Chondrocyte (in vitro differentiated cells): ENCODE data around the gene KLHL17. TPM values are rescaled to one million over a fixed set of nuclear protein-coding genes. Genes with fewer than 3 reads are reported as not detected.
"Not testable (repeated sequence)": the region's sequence is repeated elsewhere in the genome, so short reads cannot be mapped to it uniquely, and the experiment has no call there.

ENCODE experiments used
- DNase-seq: peaks from one replicate; pipeline ENCODE4 v3.0.0; 2021; ENCODE audit warnings: mixed read lengths, low spot score
- H3K27ac Mint-ChIP-seq: one replicate; pipeline ENCODE4 v1.8.0; 2021; ENCODE audit warnings: mild to moderate bottlenecking, moderate library complexity, mixed read lengths; ENCODE audit not compliant: unreplicated experiment
- H3K27me3 Mint-ChIP-seq: 2 replicates; pipeline ENCODE4 v1.8.0; 2021; ENCODE audit warnings: low read depth, mixed read lengths
- H3K36me3 Mint-ChIP-seq: 2 replicates; pipeline ENCODE4 v1.8.0; 2021; ENCODE audit warnings: low read depth, mixed read lengths
- H3K4me1 Mint-ChIP-seq: 2 replicates; pipeline ENCODE4 v1.8.0; 2021; ENCODE audit warnings: low read depth, mild to moderate bottlenecking, mixed read lengths
- H3K4me3 Mint-ChIP-seq: one replicate; pipeline ENCODE4 v1.8.0; 2021; ENCODE audit warnings: mild to moderate bottlenecking, moderate library complexity, mixed read lengths; ENCODE audit not compliant: unreplicated experiment
- H3K9me3 Mint-ChIP-seq: 2 replicates; pipeline ENCODE4 v1.8.0; 2021; ENCODE audit warnings: low read depth, mixed read lengths
- total RNA-seq: library from RNA; stranded (reverse); gene quantifications from 3 replicates; pipeline ENCODE4 v1.2.1, GENCODE V29; 2021
- TF ChIP-seq, protein P1 (sequence below): fragments of 200-600 bp; sonication (generic); IDR thresholded peaks from 2 replicates; pipeline ENCODE4 v1.5.0; 2021; ENCODE audit warnings: antibody characterized with exemption, mild to moderate bottlenecking, moderate library complexity

KLHL17 gene
- total RNA-seq, 1 donor from 2014 or later = 19.1 TPM

DNA sequence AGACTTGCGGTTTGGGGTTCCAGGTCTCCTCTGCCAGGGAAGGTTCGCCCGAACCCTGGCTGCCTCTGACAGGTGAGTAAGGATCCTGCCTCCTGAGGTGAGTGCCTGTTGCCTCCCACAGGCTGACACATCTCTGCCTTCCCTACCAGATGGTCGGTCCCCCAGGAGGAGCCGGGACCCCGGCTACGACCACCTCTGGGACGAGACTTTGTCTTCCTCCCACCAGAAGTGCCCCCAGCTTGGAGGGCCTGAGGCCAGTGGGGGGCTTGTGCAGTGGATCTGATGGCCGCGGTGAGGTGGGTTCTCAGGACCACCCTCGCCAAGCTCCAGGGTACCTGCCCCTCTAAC is 13.9 kb downstream of the KLHL17 start:
- peaks cover 9% of the 10 kb centered on the region for H3K27me3 Mint-ChIP-seq
- no peak for DNase-seq
- H3K9me3 Mint-ChIP-seq = no peaks in the 10 kb centered on the region
- peaks cover 3% of the 10 kb centered on the region for H3K4me1 Mint-ChIP-seq
- H3K4me3 Mint-ChIP-seq = no peak overlapping the region
- no peaks in the 10 kb centered on the region for H3K36me3 Mint-ChIP-seq
- TF ChIP-seq, protein P1, sequence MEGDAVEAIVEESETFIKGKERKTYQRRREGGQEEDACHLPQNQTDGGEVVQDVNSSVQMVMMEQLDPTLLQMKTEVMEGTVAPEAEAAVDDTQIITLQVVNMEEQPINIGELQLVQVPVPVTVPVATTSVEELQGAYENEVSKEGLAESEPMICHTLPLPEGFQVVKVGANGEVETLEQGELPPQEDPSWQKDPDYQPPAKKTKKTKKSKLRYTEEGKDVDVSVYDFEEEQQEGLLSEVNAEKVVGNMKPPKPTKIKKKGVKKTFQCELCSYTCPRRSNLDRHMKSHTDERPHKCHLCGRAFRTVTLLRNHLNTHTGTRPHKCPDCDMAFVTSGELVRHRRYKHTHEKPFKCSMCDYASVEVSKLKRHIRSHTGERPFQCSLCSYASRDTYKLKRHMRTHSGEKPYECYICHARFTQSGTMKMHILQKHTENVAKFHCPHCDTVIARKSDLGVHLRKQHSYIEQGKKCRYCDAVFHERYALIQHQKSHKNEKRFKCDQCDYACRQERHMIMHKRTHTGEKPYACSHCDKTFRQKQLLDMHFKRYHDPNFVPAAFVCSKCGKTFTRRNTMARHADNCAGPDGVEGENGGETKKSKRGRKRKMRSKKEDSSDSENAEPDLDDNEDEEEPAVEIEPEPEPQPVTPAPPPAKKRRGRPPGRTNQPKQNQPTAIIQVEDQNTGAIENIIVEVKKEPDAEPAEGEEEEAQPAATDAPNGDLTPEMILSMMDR = no peak
- no peak overlapping the region for H3K27ac Mint-ChIP-seq

DNA sequence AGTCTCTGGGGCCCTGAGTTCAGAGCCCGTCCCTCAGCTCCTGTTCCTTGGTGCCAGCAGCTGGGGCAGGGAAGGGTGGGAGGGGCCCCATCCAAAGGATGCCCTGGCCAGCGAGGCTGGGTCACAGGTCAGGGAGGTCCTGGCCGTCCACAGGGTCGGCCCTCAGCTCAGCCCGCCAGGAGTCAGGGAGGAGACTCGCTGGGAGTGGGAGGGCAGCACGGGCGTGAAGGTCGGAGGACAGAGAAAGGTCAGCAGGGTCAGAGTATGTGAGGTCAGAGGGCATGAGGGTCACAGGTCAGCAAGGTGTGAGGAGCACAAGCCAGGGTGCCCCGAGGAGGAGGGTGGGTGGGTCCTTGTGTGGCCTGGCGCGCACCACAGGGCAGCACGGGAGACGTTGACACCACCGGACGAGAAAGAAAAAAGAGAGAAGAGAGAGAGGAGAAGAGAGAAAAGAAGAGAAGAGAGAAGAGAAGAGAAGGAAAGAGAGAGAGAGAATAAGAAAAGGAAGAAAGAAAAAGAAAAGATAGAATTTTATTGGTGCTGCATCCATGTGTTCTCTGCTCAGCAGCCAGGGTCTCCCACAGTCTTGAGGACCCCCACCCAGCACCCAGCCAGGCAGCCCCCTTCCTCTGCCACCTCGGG is 14.4 kb downstream of the KLHL17 start:
- no peak for DNase-seq
- peaks cover 3% of the 10 kb centered on the region for H3K4me1 Mint-ChIP-seq
- peaks cover 9% of the 10 kb centered on the region for H3K27me3 Mint-ChIP-seq

DNA sequence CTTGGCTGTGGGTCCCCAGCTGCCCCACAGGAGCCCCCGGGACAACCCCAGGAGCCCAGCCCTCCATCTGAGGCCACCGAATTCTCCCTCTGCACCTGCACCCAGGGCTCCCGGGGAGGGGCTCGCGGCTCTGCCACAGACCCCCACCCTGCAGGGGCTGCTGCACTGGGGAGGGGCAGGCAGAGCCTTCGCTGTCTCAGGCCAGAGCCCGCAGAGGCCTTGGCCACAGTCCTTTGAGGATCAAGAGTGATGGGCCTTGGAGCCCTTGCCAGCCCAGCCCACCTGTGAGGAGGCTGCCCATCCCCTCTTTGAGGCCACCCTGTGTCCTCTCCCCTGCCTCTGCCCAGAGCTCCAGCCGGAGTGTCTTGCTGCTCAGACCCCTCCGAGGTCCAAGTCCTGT is 15.0 kb downstream of the KLHL17 start:
- TF ChIP-seq, protein P1 = no peak
- H3K27ac Mint-ChIP-seq = no peak overlapping the region
- H3K9me3 Mint-ChIP-seq = no peaks in the 10 kb centered on the region
- no peak overlapping the region for H3K4me3 Mint-ChIP-seq
- peaks cover 9% of the 10 kb centered on the region for H3K27me3 Mint-ChIP-seq
- peaks cover 3% of the 10 kb centered on the region for H3K4me1 Mint-ChIP-seq
- H3K36me3 Mint-ChIP-seq = no peaks in the 10 kb centered on the region
- no peak for DNase-seq

More for the DNA sequence above, 14.4 kb downstream of the KLHL17 start:
- no peaks in the 10 kb centered on the region for H3K9me3 Mint-ChIP-seq
- no peaks in the 10 kb centered on the region for H3K36me3 Mint-ChIP-seq
- H3K27ac Mint-ChIP-seq = no peak overlapping the region
- H3K4me3 Mint-ChIP-seq = no peak overlapping the region
- TF ChIP-seq, protein P1 = no peak

DNA sequence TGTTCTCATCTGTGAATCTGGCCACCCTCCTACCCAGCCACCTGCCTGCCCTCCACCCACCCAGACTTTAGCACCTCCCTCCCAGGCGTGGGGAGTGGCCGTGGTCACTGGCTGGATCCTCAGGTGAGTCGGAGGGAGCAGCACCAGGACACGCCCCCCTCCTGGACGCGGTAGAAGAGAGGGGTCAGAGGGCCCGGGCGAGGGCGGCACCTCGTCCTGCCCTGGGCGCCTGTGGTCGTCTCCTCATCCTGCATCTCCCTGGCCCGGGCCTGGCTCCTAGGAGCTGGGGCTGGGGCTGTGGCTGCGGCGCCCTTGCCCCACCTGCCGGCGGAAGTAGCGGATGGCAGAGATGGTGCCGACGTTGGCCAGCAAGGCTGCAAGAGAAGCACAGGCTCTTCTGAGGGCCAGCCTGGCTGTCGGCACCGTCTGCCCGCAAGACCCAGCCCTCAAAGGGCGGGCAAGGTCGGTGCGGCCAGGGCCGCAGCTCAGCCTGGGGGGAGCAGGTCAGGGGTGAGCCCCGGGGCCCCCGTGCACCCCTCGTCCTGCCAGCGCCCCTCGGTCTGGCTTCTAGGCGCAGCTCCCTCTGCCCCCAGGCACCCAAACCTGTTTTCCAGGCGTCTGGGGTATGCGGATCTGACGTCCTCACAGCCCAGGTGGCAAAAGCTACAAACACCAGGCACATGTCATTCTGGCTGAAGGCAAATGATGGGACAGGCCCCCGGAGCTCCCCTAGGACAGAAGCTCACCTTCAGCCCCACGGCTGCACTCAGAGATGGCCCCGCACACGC is 15.7 kb downstream of the KLHL17 start:
- peaks cover 3% of the 10 kb centered on the region for H3K4me1 Mint-ChIP-seq
- no peak overlapping the region for H3K4me3 Mint-ChIP-seq
- TF ChIP-seq, protein P1 = peak; percentile 84
- H3K27me3 Mint-ChIP-seq = peaks cover 9% of the 10 kb centered on the region
- no peaks in the 10 kb centered on the region for H3K9me3 Mint-ChIP-seq
- H3K27ac Mint-ChIP-seq = no peak overlapping the region
- H3K36me3 Mint-ChIP-seq = no peaks in the 10 kb centered on the region
- no peak for DNase-seq

DNA sequence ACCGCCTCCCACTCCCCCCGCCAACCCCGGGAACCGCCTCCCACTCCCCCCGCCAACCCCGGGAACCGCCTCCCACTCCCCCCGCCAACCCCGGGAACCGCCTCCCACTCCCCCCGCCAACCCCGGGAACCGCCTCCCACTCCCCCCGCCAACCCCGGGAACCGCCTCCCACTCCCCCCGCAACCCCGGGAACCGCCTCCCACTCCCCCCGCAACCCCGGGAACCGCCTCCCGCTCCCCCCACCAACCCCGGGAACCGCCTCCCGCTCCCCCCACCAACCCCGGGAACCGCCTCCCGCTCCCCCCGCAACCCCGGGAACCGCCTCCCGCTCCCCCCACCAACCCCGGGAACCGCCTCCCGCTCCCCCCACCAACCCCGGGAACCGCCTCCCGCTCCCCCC is 16.4 kb downstream of the KLHL17 start:
- not testable (repeated sequence) for DNase-seq, H3K27me3 Mint-ChIP-seq, H3K27ac Mint-ChIP-seq, H3K4me1 Mint-ChIP-seq, H3K4me3 Mint-ChIP-seq, H3K9me3 Mint-ChIP-seq, H3K36me3 Mint-ChIP-seq
